WTC11 (cell line): ENCODE data around the gene C17orf50. TPM values are rescaled to one million over a fixed set of nuclear protein-coding genes. Genes with fewer than 3 reads are reported as not detected.

Source experiments
- AFF4 ChIP-seq: sonication (generic); formaldehyde crosslinking; IDR thresholded peaks from 2 replicates; pipeline ENCODE4 v1.8.1; 2023; ENCODE audit warnings: mild to moderate bottlenecking, missing genetic modification reagents, borderline replicate concordance
- AR ChIP-seq: fragments of 250-450 bp; sonication (Bioruptor Pico); IDR thresholded peaks from 2 replicates; pipeline ENCODE4 v1.9.0; 2021; ENCODE audit warnings: mild to moderate bottlenecking
- ARID4B ChIP-seq: sonication (generic); formaldehyde crosslinking; IDR thresholded peaks from 2 replicates; pipeline ENCODE4 v1.8.0; 2023; ENCODE audit warnings: missing genetic modification reagents, mild to moderate bottlenecking, borderline replicate concordance
- CREB1 ChIP-seq: sonication (generic); formaldehyde crosslinking; IDR thresholded peaks from 2 replicates; pipeline ENCODE4 v1.8.0; 2023; ENCODE audit warnings: mild to moderate bottlenecking, missing genetic modification reagents
- E2F1 ChIP-seq: sonication (generic); formaldehyde crosslinking; IDR thresholded peaks from 2 replicates; pipeline ENCODE4 v1.8.0; 2022; ENCODE audit warnings: mild to moderate bottlenecking, missing genetic modification reagents
- ELF4 ChIP-seq: sonication (generic); formaldehyde crosslinking; IDR thresholded peaks from 2 replicates; pipeline ENCODE4 v1.8.1; 2022; ENCODE audit warnings: low read depth, mild to moderate bottlenecking, moderate library complexity, missing genetic modification reagents
- EMX1 ChIP-seq: fragments of 250-450 bp; sonication (Bioruptor Pico); IDR thresholded peaks from 2 replicates; pipeline ENCODE4 v1.8.0; 2021; ENCODE audit warnings: mild to moderate bottlenecking
- ESRRA ChIP-seq: sonication (generic); formaldehyde crosslinking; IDR thresholded peaks from 2 replicates; pipeline ENCODE4 v1.8.1; 2022; ENCODE audit warnings: mild to moderate bottlenecking, missing genetic modification reagents, borderline replicate concordance
- GRHL2 ChIP-seq: fragments of 250-450 bp; sonication (Bioruptor Pico); IDR thresholded peaks from 2 replicates; pipeline ENCODE4 v1.8.0; 2022; ENCODE audit warnings: mild to moderate bottlenecking, moderate library complexity; ENCODE audit not compliant: insufficient replicate concordance, severe bottlenecking
- MLX ChIP-seq: sonication (generic); formaldehyde crosslinking; IDR thresholded peaks from 2 replicates; pipeline ENCODE4 v1.8.1; 2023; ENCODE audit warnings: mild to moderate bottlenecking, missing genetic modification reagents, moderate library complexity
- NR2C2 ChIP-seq: sonication (generic); formaldehyde crosslinking; IDR thresholded peaks from 2 replicates; pipeline ENCODE4 v1.8.0; 2022; ENCODE audit warnings: mild to moderate bottlenecking, missing genetic modification reagents
- RORB ChIP-seq: fragments of 250-450 bp; sonication (Bioruptor Pico); IDR thresholded peaks from 2 replicates; pipeline ENCODE4 v1.9.0; 2021; ENCODE audit warnings: mild to moderate bottlenecking
- SMAD3 ChIP-seq: sonication (generic); formaldehyde crosslinking; IDR thresholded peaks from 2 replicates; pipeline ENCODE4 v1.8.0; 2022; ENCODE audit warnings: missing genetic modification reagents, mild to moderate bottlenecking, borderline replicate concordance
- SMAD4 ChIP-seq: sonication (generic); formaldehyde crosslinking; IDR thresholded peaks from 2 replicates; pipeline ENCODE4 v1.8.0; 2022; ENCODE audit warnings: mild to moderate bottlenecking, missing genetic modification reagents
- TCF7 ChIP-seq: sonication (generic); formaldehyde crosslinking; IDR thresholded peaks from 2 replicates; pipeline ENCODE4 v1.8.0; 2022; ENCODE audit warnings: mild to moderate bottlenecking, low read depth, missing genetic modification reagents, moderate library complexity
- TEAD4 ChIP-seq: sonication (generic); formaldehyde crosslinking; IDR thresholded peaks from 2 replicates; pipeline ENCODE4 v1.8.0; 2022; ENCODE audit warnings: mild to moderate bottlenecking, missing genetic modification reagents
- ZNF121 ChIP-seq: sonication (generic); formaldehyde crosslinking; IDR thresholded peaks from 2 replicates; pipeline ENCODE4 v1.8.0; 2023; ENCODE audit warnings: missing genetic modification reagents
- ZNF263 ChIP-seq: sonication (generic); formaldehyde crosslinking; IDR thresholded peaks from 2 replicates; pipeline ENCODE4 v1.8.1; 2022; ENCODE audit warnings: low read depth, mild to moderate bottlenecking, moderate library complexity, missing genetic modification reagents
- ZNF396 ChIP-seq: fragments of 250-450 bp; sonication (Bioruptor Pico); IDR thresholded peaks from 2 replicates; pipeline ENCODE4 v1.8.0; 2021; ENCODE audit warnings: mild to moderate bottlenecking, moderate library complexity, borderline replicate concordance
- ZNF416 ChIP-seq: fragments of 250-450 bp; sonication (Bioruptor Pico); IDR thresholded peaks from 2 replicates; pipeline ENCODE4 v1.9.0; 2021; ENCODE audit warnings: mild to moderate bottlenecking, inconsistent platforms
- total RNA-seq: library from RNA; stranded (reverse); gene quantifications from 3 replicates; pipeline ENCODE4 v1.2.3, GENCODE V29; 2021
- TF ChIP-seq, protein P1 (sequence below): sonication (generic); formaldehyde crosslinking; IDR thresholded peaks from 2 replicates; pipeline ENCODE4 v1.8.1; 2023; ENCODE audit warnings: mild to moderate bottlenecking, moderate library complexity, missing genetic modification reagents
- TF ChIP-seq, protein P2 (sequence below): fragments of 250-450 bp; sonication (Bioruptor Pico); IDR thresholded peaks from 2 replicates; pipeline ENCODE4 v1.8.0; 2021; ENCODE audit warnings: mild to moderate bottlenecking

C17orf50 gene
- total RNA-seq, 1 experiment from 2014 or later, result 0.35 TPM

- TF ChIP-seq MLX (CRISPR knock-in tag), result no peak
- TF ChIP-seq ZNF396 (CRISPR knock-in tag), result no peak
- TF ChIP-seq EMX1 (CRISPR knock-in tag), result no peak
- no peak for TF ChIP-seq RORB
- no peak for TF ChIP-seq AFF4 (CRISPR knock-in tag)
- TF ChIP-seq, protein P1, sequence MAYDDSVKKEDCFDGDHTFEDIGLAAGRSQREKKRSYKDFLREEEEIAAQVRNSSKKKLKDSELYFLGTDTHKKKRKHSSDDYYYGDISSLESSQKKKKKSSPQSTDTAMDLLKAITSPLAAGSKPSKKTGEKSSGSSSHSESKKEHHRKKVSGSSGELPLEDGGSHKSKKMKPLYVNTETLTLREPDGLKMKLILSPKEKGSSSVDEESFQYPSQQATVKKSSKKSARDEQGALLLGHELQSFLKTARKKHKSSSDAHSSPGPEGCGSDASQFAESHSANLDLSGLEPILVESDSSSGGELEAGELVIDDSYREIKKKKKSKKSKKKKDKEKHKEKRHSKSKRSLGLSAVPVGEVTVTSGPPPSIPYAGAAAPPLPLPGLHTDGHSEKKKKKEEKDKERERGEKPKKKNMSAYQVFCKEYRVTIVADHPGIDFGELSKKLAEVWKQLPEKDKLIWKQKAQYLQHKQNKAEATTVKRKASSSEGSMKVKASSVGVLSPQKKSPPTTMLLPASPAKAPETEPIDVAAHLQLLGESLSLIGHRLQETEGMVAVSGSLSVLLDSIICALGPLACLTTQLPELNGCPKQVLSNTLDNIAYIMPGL (CRISPR knock-in tag), result peak; percentile 100
- no peak for TF ChIP-seq ELF4 (CRISPR knock-in tag)
- TF ChIP-seq, protein P2, sequence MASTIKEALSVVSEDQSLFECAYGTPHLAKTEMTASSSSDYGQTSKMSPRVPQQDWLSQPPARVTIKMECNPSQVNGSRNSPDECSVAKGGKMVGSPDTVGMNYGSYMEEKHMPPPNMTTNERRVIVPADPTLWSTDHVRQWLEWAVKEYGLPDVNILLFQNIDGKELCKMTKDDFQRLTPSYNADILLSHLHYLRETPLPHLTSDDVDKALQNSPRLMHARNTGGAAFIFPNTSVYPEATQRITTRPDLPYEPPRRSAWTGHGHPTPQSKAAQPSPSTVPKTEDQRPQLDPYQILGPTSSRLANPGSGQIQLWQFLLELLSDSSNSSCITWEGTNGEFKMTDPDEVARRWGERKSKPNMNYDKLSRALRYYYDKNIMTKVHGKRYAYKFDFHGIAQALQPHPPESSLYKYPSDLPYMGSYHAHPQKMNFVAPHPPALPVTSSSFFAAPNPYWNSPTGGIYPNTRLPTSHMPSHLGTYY (CRISPR knock-in tag), result no peak; the same call in 1 of the 2 replicates
- no peak for TF ChIP-seq TCF7
- TF ChIP-seq SMAD4 (CRISPR knock-in tag), result 0 out of 2 replicates have a peak, but pooled peaks have one; percentile 54
- peak; percentile 53; the same call in 1 of the 2 replicates for TF ChIP-seq E2F1
- no peak for TF ChIP-seq AR (CRISPR knock-in tag)
- TF ChIP-seq CREB1 (CRISPR knock-in tag), result no peak
- peak; percentile 68; the same call in 1 of the 2 replicates for TF ChIP-seq ZNF416 (CRISPR knock-in tag)
- TF ChIP-seq ESRRA, result no peak
- TF ChIP-seq ZNF121, result no peak
- peak; percentile 35; the same call in 1 of the 2 replicates for TF ChIP-seq ARID4B (CRISPR knock-in tag)
- no peak for TF ChIP-seq NR2C2 (CRISPR knock-in tag)
- TF ChIP-seq TEAD4 (CRISPR knock-in tag), result 0 out of 2 replicates have a peak, but pooled peaks have one; percentile 76
- peak; percentile 92 for TF ChIP-seq ZNF263 (CRISPR knock-in tag)
- no peak for TF ChIP-seq GRHL2
- TF ChIP-seq SMAD3 (CRISPR knock-in tag), result peak; percentile 72; the same call in 1 of the 2 replicates
Observed at GRCh38 chr17:35764123-35764991, 3.7 kb downstream of the C17orf50 start (continued).
